GM23338 (cell line): ENCODE measurements around the gene TSPAN12. TPM values are rescaled to one million over a fixed set of nuclear protein-coding genes. Genes with fewer than 3 reads are reported as not detected.

ENCODE experiments used
- polyA plus RNA-seq: library from polyadenylated mRNA; unstranded; fragments of >200 nt; fragmentation: Nextera tagmentation; extraction: Ambion mirVana; gene quantifications from 2 replicates; pipeline ENCODE4 v1.2.1, GENCODE V29; 2016
- total RNA-seq: library from RNA; depleted of rRNA; stranded (reverse); fragments of >200 nt; shearing (Covaris generic); gene quantifications from 2 replicates; pipeline ENCODE4 v1.2.3, GENCODE V29; 2014; rRNA removed

TSPAN12 gene
- total and polyA plus RNA-seq, 2 experiments from 2014 or later = 9.7 to 11.7 TPM

Other genes with a start within 250 kb of the TSPAN12 start
- 17.8 and 32.0 TPM in 2 replicates for gene ING3, start 92.6 kb upstream of the TSPAN12 start, total RNA-seq
- 20.7 and 26.2 TPM in 2 replicates for gene ING3, start 92.6 kb upstream of the TSPAN12 start, polyA plus RNA-seq
- gene CPED1, start 130.6 kb upstream of the TSPAN12 start, total RNA-seq = 0.17 and 0.23 TPM in 2 replicates
- gene CPED1, start 130.6 kb upstream of the TSPAN12 start, polyA plus RNA-seq = 0.45 and 0.47 TPM in 2 replicates